HUES6 (cell line): Measurements from ENCODE around the gene WWP2.

Source experiments
- H3K27ac ChIP-seq: 2 replicates; pipeline ENCODE4 v1.7.0; 2013; ENCODE audit warnings: low read depth, mild to moderate bottlenecking, low read length, inconsistent platforms
- H3K27me3 ChIP-seq: 2 replicates; pipeline ENCODE4 v1.6.1; 2013; ENCODE audit warnings: low read length; ENCODE audit not compliant: control insufficient read depth, insufficient read depth
- H3K36me3 ChIP-seq: 2 replicates; pipeline ENCODE4 v1.6.1; 2013; ENCODE audit warnings: low read length; ENCODE audit not compliant: control insufficient read depth, insufficient read depth
- H3K4me1 ChIP-seq: 2 replicates; pipeline ENCODE4 v1.6.1; 2013; ENCODE audit warnings: low read length; ENCODE audit not compliant: control insufficient read depth, insufficient read depth
- H3K4me3 ChIP-seq: 2 replicates; pipeline ENCODE4 v1.5.1; 2013; ENCODE audit warnings: low read depth, low read length
- H3K9ac ChIP-seq: one replicate; pipeline ENCODE4 v1.6.1; 2013; ENCODE audit warnings: mild to moderate bottlenecking, low read length
- H3K9me3 ChIP-seq: 2 replicates; pipeline ENCODE4 v1.6.1; 2013; ENCODE audit warnings: low read depth, low read length; ENCODE audit not compliant: control insufficient read depth, insufficient read depth

Gene WWP2

DNA sequence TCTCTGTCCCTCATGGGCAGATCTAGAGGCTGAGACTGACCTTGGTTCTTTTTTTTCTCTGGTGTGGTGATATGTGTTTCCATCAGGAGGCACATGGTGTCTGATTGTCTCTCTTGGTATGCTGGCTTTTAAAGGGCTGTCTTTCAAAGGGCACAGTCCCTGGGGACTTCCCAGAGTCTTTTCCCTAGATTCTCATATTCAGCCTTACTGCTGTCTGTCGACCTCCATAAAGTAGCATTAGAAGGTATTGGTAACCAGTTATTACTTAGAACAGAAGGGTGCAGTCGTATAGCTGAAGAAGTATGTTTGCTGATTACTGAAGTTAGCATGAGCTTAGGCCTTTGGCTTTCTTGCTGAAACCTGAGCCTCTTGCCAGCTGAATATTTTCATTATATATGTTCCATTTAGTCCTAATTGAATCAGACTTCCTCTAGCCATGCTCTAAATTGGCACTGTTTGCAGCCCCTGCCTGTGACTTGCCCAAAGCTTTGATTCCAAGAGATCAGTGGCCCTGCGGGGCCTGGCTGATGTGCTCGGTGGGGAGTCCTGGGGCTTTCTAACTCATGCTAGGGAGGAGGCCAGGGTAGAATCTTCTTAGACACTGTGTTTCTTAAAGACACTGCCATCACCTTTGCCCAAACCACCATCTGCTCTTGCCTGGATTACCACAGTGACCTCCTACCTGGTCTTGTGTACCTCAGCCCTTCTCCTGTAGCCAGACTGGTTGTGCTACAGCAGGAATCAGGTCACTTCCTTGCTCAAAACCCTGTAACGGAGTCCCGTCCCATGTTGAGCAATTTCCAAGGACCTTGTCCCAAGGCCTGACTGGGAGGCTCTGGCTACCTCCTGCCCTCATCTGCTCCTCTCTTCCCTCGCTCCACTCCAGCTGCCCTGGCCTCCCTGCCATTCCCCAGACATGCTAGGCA is 71.5 kb downstream of the WWP2 start:
- Histone ChIP-seq H3K27ac (no peak overlapping the region), H3K36me3 (no peaks in the 10 kb centered on the region; the same call in 1 of the 2 replicates), H3K27me3 (no peaks in the 10 kb centered on the region)

DNA sequence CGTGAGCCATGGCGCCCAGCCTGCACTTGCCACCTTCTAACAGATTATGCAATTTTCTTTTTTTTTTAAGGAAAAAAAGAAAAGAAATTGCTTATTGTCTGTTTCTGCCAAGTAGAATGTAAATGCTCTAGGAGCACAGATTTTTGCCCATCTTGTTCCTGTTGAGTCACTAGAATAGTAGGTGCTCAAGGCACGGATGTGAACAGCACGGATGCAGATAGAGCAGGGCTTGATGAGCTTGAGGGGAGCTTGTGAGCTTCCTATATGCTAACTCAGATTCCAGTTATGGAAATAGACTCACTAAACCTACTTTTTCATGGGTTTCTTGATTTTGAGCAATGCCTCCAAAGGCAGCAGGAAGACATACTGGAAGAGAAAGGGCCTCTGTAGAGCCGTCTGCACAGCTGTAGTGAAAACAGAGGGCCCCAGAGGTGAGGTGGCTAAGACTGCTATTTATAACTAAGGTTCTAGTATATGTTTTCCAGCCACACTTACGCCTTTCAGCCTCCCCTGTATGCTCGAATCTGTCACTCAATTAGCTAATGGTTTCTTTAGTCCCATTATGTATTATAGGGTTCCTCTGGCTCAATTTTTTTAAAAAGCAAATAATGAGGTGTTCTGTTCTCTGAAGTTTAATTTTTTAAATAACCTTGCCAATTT is 72.8 kb downstream of the WWP2 start:
- H3K9ac ChIP-seq = no peak overlapping the region
- no peaks in the 10 kb centered on the region; the same call in 1 of the 2 replicates for H3K36me3 ChIP-seq
- H3K27ac ChIP-seq = no peak overlapping the region
- no peak overlapping the region for H3K4me3 ChIP-seq
- no peaks in the 10 kb centered on the region for H3K9me3 ChIP-seq
- H3K27me3 ChIP-seq = no peaks in the 10 kb centered on the region
- H3K4me1 ChIP-seq = peaks cover 12% of the 10 kb centered on the region

More for the DNA sequence above, 71.5 kb downstream of the WWP2 start:
- H3K4me1 ChIP-seq = peaks cover 12% of the 10 kb centered on the region
- H3K9ac ChIP-seq = no peak overlapping the region
- no peaks in the 10 kb centered on the region for H3K9me3 ChIP-seq
- H3K4me3 ChIP-seq = no peak overlapping the region

DNA sequence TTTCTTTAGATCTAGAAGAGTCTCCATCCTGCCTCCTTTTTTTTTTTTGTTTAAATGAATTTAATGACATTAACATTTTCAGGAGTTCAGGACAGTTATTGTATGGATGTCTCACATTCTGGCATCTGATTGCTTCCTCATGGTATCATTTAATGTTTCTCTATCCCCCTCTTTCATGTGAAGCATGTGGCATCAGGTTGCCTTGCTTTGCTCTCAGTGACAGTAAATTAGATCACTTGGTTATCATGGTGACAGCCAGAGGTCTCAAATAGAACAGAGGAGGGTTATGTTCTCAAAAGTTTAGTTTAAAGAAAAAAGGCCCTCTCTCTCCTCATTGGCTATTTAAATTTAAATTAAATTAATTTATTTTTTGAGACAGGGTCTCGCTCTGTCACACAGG is 74.1 kb downstream of the WWP2 start:
- H3K27ac ChIP-seq = no peak overlapping the region
- H3K4me3 ChIP-seq = no peak overlapping the region
- peaks cover 12% of the 10 kb centered on the region for H3K4me1 ChIP-seq
- no peaks in the 10 kb centered on the region for H3K27me3 ChIP-seq
- H3K9me3 ChIP-seq = no peaks in the 10 kb centered on the region
- no peak overlapping the region for H3K9ac ChIP-seq
- H3K36me3 ChIP-seq = no peaks in the 10 kb centered on the region; the same call in 1 of the 2 replicates

DNA sequence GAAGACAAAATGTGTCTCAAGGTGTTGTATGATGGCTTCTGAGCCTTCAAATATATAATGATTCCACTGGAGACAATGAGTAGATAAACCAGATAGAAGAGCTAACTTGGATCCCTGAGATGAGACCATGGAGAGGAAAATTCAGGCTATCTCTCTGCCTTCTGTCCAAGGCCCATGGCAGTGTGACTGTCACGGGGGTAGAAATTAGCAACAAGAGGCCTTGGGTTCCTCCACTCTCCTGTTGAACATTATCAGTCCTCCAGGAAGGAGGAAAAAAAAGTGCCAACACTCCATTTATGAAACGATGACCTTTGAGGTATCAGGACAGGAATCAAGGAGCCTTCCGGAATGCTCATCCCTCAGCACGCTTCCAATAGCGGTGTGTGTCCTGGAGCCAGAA is 75.2 kb downstream of the WWP2 start:
- H3K4me1 ChIP-seq = peaks cover 12% of the 10 kb centered on the region
- peaks cover 6% of the 10 kb centered on the region; the same call in 1 of the 2 replicates for H3K36me3 ChIP-seq
- H3K27ac ChIP-seq = no peak overlapping the region
- H3K9me3 ChIP-seq = no peaks in the 10 kb centered on the region
- H3K9ac ChIP-seq = no peak overlapping the region
- no peaks in the 10 kb centered on the region for H3K27me3 ChIP-seq
- no peak overlapping the region for H3K4me3 ChIP-seq

DNA sequence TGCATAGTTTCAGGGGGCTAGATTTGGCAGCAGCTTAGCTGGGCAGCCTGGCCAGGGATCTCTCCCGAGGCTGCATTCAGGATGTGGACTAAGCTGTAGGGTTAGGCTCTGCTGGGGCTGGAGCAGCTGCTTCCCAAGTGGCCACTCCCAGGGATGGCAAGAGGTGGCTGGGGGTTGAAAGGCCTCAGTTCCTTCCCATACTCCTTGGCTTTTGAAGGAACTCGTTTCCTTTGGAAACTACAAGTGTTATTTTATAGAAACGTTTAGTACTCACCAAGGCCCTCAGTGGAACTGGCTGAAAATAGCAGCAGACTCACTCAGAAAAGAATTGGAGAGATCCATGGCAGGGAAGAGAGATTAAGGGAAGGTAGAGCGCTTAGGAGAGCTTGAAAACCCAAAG is 76.4 kb downstream of the WWP2 start:
- no peaks in the 10 kb centered on the region for H3K27me3 ChIP-seq
- H3K9ac ChIP-seq = no peak overlapping the region
- peaks cover 7% of the 10 kb centered on the region for H3K4me1 ChIP-seq
- H3K27ac ChIP-seq = no peak overlapping the region
- H3K36me3 ChIP-seq = peaks cover 6% of the 10 kb centered on the region; the same call in 1 of the 2 replicates
- H3K4me3 ChIP-seq = no peak overlapping the region
- H3K9me3 ChIP-seq = no peaks in the 10 kb centered on the region

DNA sequence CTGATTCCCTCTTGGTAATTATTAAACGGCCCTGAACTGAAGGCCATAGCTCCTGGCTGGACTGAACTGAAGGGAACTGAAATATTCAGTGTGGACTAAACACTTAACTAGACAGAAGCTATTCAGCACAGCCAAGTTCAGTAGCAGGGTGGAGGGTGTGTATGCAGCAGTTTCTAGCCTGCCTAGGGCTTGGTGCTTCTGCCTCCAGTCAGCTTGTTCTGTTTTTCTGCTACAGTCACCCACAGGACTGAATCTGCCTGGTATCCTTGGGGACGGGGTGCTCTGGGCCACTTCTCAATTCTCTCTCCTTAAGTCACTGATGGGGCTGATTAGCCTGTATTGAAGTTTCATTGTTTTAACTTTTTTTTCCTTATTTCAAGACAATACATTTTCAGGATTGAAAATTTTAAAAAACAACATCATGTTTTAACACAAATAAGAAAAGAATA is 77.1 kb downstream of the WWP2 start:
- Histone ChIP-seq H3K4me1 (peaks cover under 1% of the 10 kb centered on the region; the same call in 1 of the 2 replicates), H3K4me3 (no peak overlapping the region), H3K9ac (no peak overlapping the region)

DNA sequence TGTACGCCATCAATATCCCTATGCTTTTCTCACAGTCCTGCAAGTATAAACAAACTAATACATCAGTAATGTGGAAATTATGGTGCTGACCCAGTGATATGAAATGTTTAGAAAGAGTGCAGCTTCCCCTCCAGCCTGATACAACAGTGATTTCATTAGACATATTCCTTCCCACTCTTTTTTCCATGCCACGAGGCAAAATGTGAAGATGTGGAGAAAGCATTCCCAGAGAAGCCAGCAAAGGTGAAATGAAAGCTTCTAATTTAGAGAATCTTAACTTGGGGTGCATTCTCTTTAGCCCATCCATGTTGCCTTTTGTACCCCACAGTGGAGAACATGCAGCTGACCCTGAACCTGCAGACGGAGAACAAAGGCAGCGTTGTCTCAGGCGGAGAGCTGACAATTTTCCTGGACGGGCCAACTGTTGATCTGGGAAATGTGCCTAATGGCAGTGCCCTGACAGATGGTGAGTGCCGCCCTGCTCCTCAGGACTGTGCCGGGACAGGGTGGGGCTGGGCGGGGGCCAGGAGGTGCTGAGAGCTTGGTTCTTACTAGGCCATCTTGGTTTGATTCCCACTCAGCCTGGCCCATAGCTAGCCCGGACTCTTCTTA is 77.8 kb downstream of the WWP2 start:
- Histone ChIP-seq H3K4me3 (no peak overlapping the region), H3K27ac (no peak overlapping the region), H3K36me3 (peaks cover 6% of the 10 kb centered on the region; the same call in 1 of the 2 replicates), H3K27me3 (no peaks in the 10 kb centered on the region), H3K9ac (no peak overlapping the region), H3K4me1 (peaks cover 7% of the 10 kb centered on the region; the same call in 1 of the 2 replicates), H3K9me3 (no peaks in the 10 kb centered on the region)

More for the DNA sequence above, 77.1 kb downstream of the WWP2 start:
- H3K9me3 ChIP-seq = no peaks in the 10 kb centered on the region
- no peak overlapping the region for H3K27ac ChIP-seq
- H3K27me3 ChIP-seq = no peaks in the 10 kb centered on the region
- peaks cover 6% of the 10 kb centered on the region; the same call in 1 of the 2 replicates for H3K36me3 ChIP-seq

DNA sequence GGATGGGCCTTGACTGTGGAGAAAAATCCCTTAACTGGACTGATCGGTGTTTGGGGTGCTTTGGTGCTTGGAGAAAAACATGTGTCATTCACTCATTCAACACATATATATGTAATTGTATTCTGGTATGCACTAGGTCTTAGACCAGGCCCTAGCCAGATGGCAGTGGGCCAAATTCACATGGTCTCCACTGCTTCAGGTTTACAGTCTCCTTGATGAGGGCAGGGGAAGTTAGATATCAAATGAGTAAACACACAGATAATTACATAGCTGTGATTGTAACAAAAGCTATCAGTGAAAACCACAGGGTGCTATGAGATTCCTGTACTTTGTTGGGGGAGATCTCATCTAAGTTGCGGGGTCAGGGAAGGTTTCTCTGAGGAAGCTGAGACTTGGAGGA is 78.8 kb downstream of the WWP2 start:
- H3K9ac ChIP-seq = no peak overlapping the region
- H3K4me3 ChIP-seq = no peak overlapping the region
- no peaks in the 10 kb centered on the region for H3K27me3 ChIP-seq
- H3K36me3 ChIP-seq = peaks cover 6% of the 10 kb centered on the region; the same call in 1 of the 2 replicates
- H3K4me1 ChIP-seq = peaks cover 9% of the 10 kb centered on the region; the same call in 1 of the 2 replicates
- no peak overlapping the region for H3K27ac ChIP-seq
- no peaks in the 10 kb centered on the region for H3K9me3 ChIP-seq

DNA sequence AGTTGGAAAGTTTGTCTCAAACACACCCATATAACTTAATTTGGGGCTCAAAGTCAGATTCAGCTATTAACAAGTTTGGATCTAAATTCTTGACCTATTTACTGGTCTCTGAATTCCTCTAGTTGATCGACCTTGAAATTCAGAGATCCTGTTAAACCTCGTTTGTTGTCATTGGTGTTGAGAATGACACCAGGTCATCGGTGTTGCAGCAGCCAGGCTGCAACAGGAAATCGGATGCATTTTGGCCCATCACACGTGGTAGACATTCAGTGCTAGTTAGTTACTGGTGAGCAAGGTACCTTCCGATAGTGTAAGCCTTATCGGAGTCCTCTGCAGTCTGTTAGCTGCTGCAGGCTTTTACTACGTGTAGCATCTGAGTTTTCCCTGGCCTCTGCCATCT is 82.3 kb downstream of the WWP2 start:
- H3K36me3 ChIP-seq = peaks cover 6% of the 10 kb centered on the region; the same call in 1 of the 2 replicates
- H3K27ac ChIP-seq = no peak overlapping the region
- no peak overlapping the region for H3K4me3 ChIP-seq
- H3K4me1 ChIP-seq = peaks cover 9% of the 10 kb centered on the region; the same call in 1 of the 2 replicates
- H3K27me3 ChIP-seq = no peaks in the 10 kb centered on the region
- H3K9me3 ChIP-seq = no peaks in the 10 kb centered on the region
- H3K9ac ChIP-seq = no peak overlapping the region

DNA sequence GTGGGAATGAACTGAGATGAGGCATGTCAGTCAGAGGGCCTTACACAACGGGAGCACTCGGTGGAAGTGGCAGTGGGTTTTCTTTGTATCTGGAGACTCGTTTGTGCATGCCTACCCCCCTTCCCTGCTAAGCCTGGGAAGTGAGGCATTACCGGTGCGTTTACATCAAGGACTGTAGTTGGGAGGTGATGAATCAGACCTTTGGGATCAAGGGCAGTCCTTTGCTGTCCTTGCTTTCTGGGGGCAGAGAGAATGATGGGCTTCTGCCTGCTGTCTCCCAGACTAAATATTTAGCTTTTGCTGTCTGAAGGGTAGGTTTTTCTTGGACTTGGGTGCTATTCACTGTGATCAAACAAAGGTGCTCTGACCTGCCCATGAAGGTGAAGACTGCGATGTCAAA is 83.0 kb downstream of the WWP2 start:
- Histone ChIP-seq H3K9me3 (no peaks in the 10 kb centered on the region), H3K27ac (no peak overlapping the region), H3K4me1 (peaks cover 9% of the 10 kb centered on the region; the same call in 1 of the 2 replicates), H3K9ac (no peak overlapping the region), H3K4me3 (no peak overlapping the region), H3K36me3 (0 out of 2 replicates have a peak, but pooled peaks cover 6% of the 10 kb centered on the region), H3K27me3 (no peaks in the 10 kb centered on the region)
